T-cell (primary cell): Measurements from ENCODE around the gene ZNF221. TPM values are rescaled to one million over a fixed set of nuclear protein-coding genes. Genes with fewer than 3 reads are reported as not detected.
"Not testable (repeated sequence)": the region's sequence is repeated elsewhere in the genome, so short reads cannot be mapped to it uniquely, and the experiment has no call there.

Experiments used
- ATAC-seq, 4 experiments: fragments of 200-7000 bp in 3 of 4; fragments of 150-1000 bp in 1 of 4; cut with Tn5 transposase; replicated peaks in 1 of 4; 1 replicate in 3 of 4; 2 replicates in 1 of 4; pipeline ENCODE4 v1.10.0; 2021; ENCODE audit warnings: moderate library complexity in 3 of 4, mild to moderate bottlenecking in 2 of 4, moderate number of reproducible peaks in 1 of 4
- CTCF ChIA-PET, 2 donors: fragments of 300-600 bp; sonication (Branson Sonifier 250); formaldehyde crosslinking; loops; one replicate each; lab custom pipeline; 2022; ENCODE audit warnings: antibody characterized with exemption in 2 of 2; lab: Charles Lee
- POLR2A ChIA-PET, 2 donors: fragments of 300-600 bp; sonication (Branson Sonifier 250); formaldehyde crosslinking; loops; one replicate each; lab custom pipeline; 2022; ENCODE audit warnings: antibody characterized with exemption in 2 of 2; lab: Charles Lee
- DNase-seq, 35 experiments: peaks; one replicate each; pipeline versions ENCODE4 v3.0.0 to v3.0.0-alpha.2; 2013 to 2023
- H3K27ac ChIP-seq: one replicate; pipeline ENCODE4 v1.5.1; 2013; ENCODE audit warnings: low read length
- H3K27me3 ChIP-seq, 2 experiments: replicated peaks in 1 of 2; 1 replicate in 1 of 2; 2 replicates in 1 of 2; pipeline versions ENCODE4 v1.6.1 to v1.7.0; 2013; ENCODE audit warnings: low read length in 1 of 2, mixed read lengths in 1 of 2; ENCODE audit not compliant: control insufficient read depth in 2 of 2, insufficient read depth in 2 of 2; ENCODE audit errors: extremely low read depth in 1 of 2
- H3K36me3 ChIP-seq, 2 donors: 1 replicate in 1 of 2; 2 replicates in 1 of 2; pipeline versions ENCODE4 v1.6.1 to v1.7.0; 2013; ENCODE audit warnings: low read length in 1 of 2; ENCODE audit not compliant: control insufficient read depth in 2 of 2, insufficient read depth in 1 of 2; ENCODE audit errors: extremely low read depth in 1 of 2
- H3K4me1 ChIP-seq, 2 experiments: 1 replicate in 1 of 2; 2 replicates in 1 of 2; pipeline versions ENCODE4 v1.6.1 to v1.7.0; 2013; ENCODE audit warnings: low read length in 2 of 2, mixed read lengths in 1 of 2; ENCODE audit not compliant: insufficient read depth in 2 of 2, control insufficient read depth in 1 of 2; ENCODE audit errors: extremely low read depth in 1 of 2
- H3K4me3 ChIP-seq, 2 donors: 1 replicate in 1 of 2; 2 replicates in 1 of 2; pipeline versions ENCODE4 v1.5.1 to v1.7.0; 2013; ENCODE audit warnings: mild to moderate bottlenecking in 2 of 2, low read length in 1 of 2, moderate library complexity in 1 of 2; ENCODE audit not compliant: control insufficient read depth in 1 of 2; ENCODE audit errors: extremely low read depth in 1 of 2
- H3K9me3 ChIP-seq: 2 replicates; pipeline ENCODE4 v1.7.0; 2013
- H3K27ac Mint-ChIP-seq, 2 donors: one replicate each; pipeline ENCODE4 v1.8.0; 2020 to 2021; ENCODE audit warnings: mild to moderate bottlenecking in 2 of 2, mixed read lengths in 2 of 2
- H3K27me3 Mint-ChIP-seq, 2 donors: one replicate each; pipeline ENCODE4 v1.8.0; 2021 to 2022; ENCODE audit warnings: mixed read lengths in 2 of 2
- H3K36me3 Mint-ChIP-seq: one replicate; pipeline ENCODE4 v1.8.0; 2021; ENCODE audit warnings: mixed read lengths
- H3K4me1 Mint-ChIP-seq, 3 donors: one replicate each; pipeline ENCODE4 v1.8.0; 2020 to 2022; ENCODE audit warnings: mixed read lengths in 3 of 3, mild to moderate bottlenecking in 1 of 3
- H3K4me3 Mint-ChIP-seq, 3 donors: one replicate each; pipeline ENCODE4 v1.8.0; 2020 to 2022; ENCODE audit warnings: mild to moderate bottlenecking in 3 of 3, mixed read lengths in 3 of 3, moderate library complexity in 3 of 3
- H3K9me3 Mint-ChIP-seq, 3 donors: one replicate each; pipeline ENCODE4 v1.8.0; 2020 to 2022; ENCODE audit warnings: mixed read lengths in 3 of 3
- WGBS: methylation state at CpG from one replicate; pipeline ENCODE4 v1.1.5; 2013; ENCODE audit warnings: missing lambda C conversion rate; ENCODE audit not compliant: insufficient coverage; 5-methylcytosine and 5-hydroxymethylcytosine counted together
- total RNA-seq, 35 experiments: library from RNA in 6 of 35; stranded (reverse) in 6 of 35; fragments of 120-200 nt in 1 of 35; gene quantifications; one replicate each; pipeline versions ENCODE4 v1.2.1 to v1.2.4 and lab custom pipeline; 2013 to 2026

Gene ZNF221
- total RNA-seq, 5 donors from 2014 or later (not counting 1 experiment from before 2014, with no cell fraction given), result 0.77 to 3.0 (median 1.6) TPM

DNA sequence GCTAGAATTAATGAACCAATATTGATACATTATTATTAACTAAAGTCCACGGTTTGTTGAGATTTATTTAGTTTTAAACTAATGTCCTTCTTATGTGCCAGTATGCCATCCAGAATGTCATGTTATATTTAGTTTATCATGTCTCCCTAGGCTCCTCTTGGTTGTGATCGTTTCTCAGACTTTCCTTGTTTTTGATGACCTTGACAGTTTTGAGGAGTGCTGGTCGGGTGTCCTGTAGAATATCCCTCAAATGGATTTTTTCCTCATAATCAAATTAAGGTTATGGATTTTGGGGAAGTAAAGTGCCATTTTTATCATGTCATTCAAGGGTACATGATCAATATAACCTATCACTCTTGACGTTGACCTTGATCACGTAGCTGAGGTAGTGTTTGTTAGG lies 9.8 kb upstream of the ZNF221 start:
- Histone ChIP-seq H3K4me1 (no peaks in the 10 kb centered on the region), H3K4me3 (no peak overlapping the region), H3K36me3 (no peaks in the 10 kb centered on the region), H3K27me3 (no peaks in the 10 kb centered on the region), H3K9me3 (no peaks in the 10 kb centered on the region), H3K27ac (no peak overlapping the region)
- peaks cover 13 to 23% of the 10 kb centered on the region in 2 donors for H3K27me3 Mint-ChIP-seq
- no CpG with 5 or more reads among the region's 5 CpGs for WGBS
- peaks cover 8 to 18% (median 9%) of the 10 kb centered on the region in 3 donors for H3K9me3 Mint-ChIP-seq
- POLR2A ChIA-PET, result no interaction called here
- no peak for DNase-seq
- H3K27ac Mint-ChIP-seq, result no peak overlapping the region
- no peaks in the 10 kb centered on the region for H3K36me3 Mint-ChIP-seq
- CTCF ChIA-PET, result no interaction called here
- no peaks in the 10 kb centered on the region for H3K4me1 Mint-ChIP-seq
- ATAC-seq, result no peak
- no peak overlapping the region for H3K4me3 Mint-ChIP-seq

GRCh38 chr19:43947412-43947811 lies 3.6 kb upstream of the ZNF221 start:
- CTCF ChIA-PET, ATAC-seq, H3K4me3 ChIP-seq, H3K36me3 ChIP-seq, H3K4me1 ChIP-seq, H3K9me3 ChIP-seq, POLR2A ChIA-PET, H3K27me3 ChIP-seq, H3K27ac Mint-ChIP-seq, DNase-seq, H3K27ac ChIP-seq, H3K4me3 Mint-ChIP-seq: not testable (repeated sequence)
- Mint-ChIP-seq H3K36me3 (peaks cover 15% of the 10 kb centered on the region), H3K27me3 (peaks cover 23 to 45% of the 10 kb centered on the region in 2 donors), H3K4me1 (peaks cover 10 to 13% (median 12%) of the 10 kb centered on the region in 3 donors), H3K9me3 (peaks cover 27 to 48% (median 34%) of the 10 kb centered on the region in 3 donors)
- no CpG with 5 or more reads among the region's 1 CpG for WGBS

GRCh38 chr19:43949803-43950202 lies 1.2 kb upstream of the ZNF221 start:
- ATAC-seq, H3K4me3 ChIP-seq, H3K27ac Mint-ChIP-seq, H3K9me3 ChIP-seq, DNase-seq, H3K4me1 ChIP-seq, CTCF ChIA-PET, POLR2A ChIA-PET, H3K27me3 ChIP-seq, H3K36me3 ChIP-seq, H3K27ac ChIP-seq: not testable (repeated sequence)
- peak overlapping the region in 2 of 3 donors; percentile 1 to 35 for H3K4me3 Mint-ChIP-seq
- peaks cover 10 to 14% (median 12%) of the 10 kb centered on the region in 3 donors for H3K4me1 Mint-ChIP-seq
- 71% methylated on average over 1 of the region's 2 CpGs for WGBS
- peaks cover 16% of the 10 kb centered on the region for H3K36me3 Mint-ChIP-seq
- peaks cover 27 to 49% (median 34%) of the 10 kb centered on the region in 3 donors for H3K9me3 Mint-ChIP-seq
- H3K27me3 Mint-ChIP-seq, result peaks cover 21 to 39% of the 10 kb centered on the region in 2 donors

- CTCF ChIA-PET, result no interaction called here
- H3K36me3 Mint-ChIP-seq, result peaks cover 23% of the 10 kb centered on the region
- Histone ChIP-seq H3K9me3 (peaks cover 2% of the 10 kb centered on the region), H3K4me3 (no peak overlapping the region), H3K36me3 (no peaks in the 10 kb centered on the region), H3K27ac (no peak overlapping the region), H3K4me1 (peaks cover 0 to 2% of the 10 kb centered on the region in 2 experiments), H3K27me3 (no peaks in the 10 kb centered on the region)
- H3K27me3 Mint-ChIP-seq, result peaks cover 0 to 5% of the 10 kb centered on the region in 2 donors
- H3K4me3 Mint-ChIP-seq, result no peak overlapping the region
- no peak for ATAC-seq
- WGBS, result 81% methylated on average over 2 of the region's 3 CpGs
- POLR2A ChIA-PET, result no interaction called here
- H3K9me3 Mint-ChIP-seq, result peaks cover 7 to 45% (median 18%) of the 10 kb centered on the region in 3 donors
- peaks cover 0 to 4% (median 3%) of the 10 kb centered on the region in 3 donors for H3K4me1 Mint-ChIP-seq
- no peak for DNase-seq
- no peak overlapping the region for H3K27ac Mint-ChIP-seq
These were observed 5.8 kb downstream of the ZNF221 start for GRCh38 chr19:43956827-43957226.

GRCh38 chr19:43957891-43958290 lies 6.9 kb downstream of the ZNF221 start:
- ChIA-PET POLR2A (interaction anchor here in 1 of 2 donors (0.6 kb wide), 1 partner anchor 10 kb away, joined by 3 read pairs; no protein-coding TSS in a partner anchor), CTCF (no interaction called here)
- Histone ChIP-seq H3K36me3 (no peaks in the 10 kb centered on the region), H3K27me3 (no peaks in the 10 kb centered on the region), H3K27ac (no peak overlapping the region), H3K4me1 (no peaks in the 10 kb centered on the region), H3K9me3 (peaks cover 2% of the 10 kb centered on the region), H3K4me3 (no peak overlapping the region)
- Mint-ChIP-seq H3K9me3 (peaks cover 7 to 47% (median 20%) of the 10 kb centered on the region in 3 donors), H3K4me3 (no peak overlapping the region), H3K27me3 (peaks cover 0 to 5% of the 10 kb centered on the region in 2 donors), H3K27ac (no peak overlapping the region), H3K36me3 (peaks cover 28% of the 10 kb centered on the region), H3K4me1 (no peaks in the 10 kb centered on the region)
- ATAC-seq (no peak), DNase-seq (no peak)
- WGBS, result 95% methylated on average over 3 of the region's 3 CpGs

- Histone ChIP-seq H3K27me3 (no peaks in the 10 kb centered on the region), H3K36me3 (peaks cover 0 to 4% of the 10 kb centered on the region in 2 donors), H3K4me3 (no peak overlapping the region), H3K27ac (no peak overlapping the region), H3K9me3 (peaks cover 6% of the 10 kb centered on the region), H3K4me1 (no peaks in the 10 kb centered on the region)
- no peaks in the 10 kb centered on the region for H3K4me1 Mint-ChIP-seq
- H3K27me3 Mint-ChIP-seq, result no peaks in the 10 kb centered on the region
- DNase-seq (no peak), ATAC-seq (no peak)
- POLR2A ChIA-PET, result no interaction called here
- H3K36me3 Mint-ChIP-seq, result peaks cover 40% of the 10 kb centered on the region
- WGBS, result 87% methylated on average over 3 of the region's 4 CpGs
- H3K27ac Mint-ChIP-seq, result no peak overlapping the region
- H3K4me3 Mint-ChIP-seq, result no peak overlapping the region
- H3K9me3 Mint-ChIP-seq, result peaks cover 15 to 57% (median 33%) of the 10 kb centered on the region in 3 donors
- CTCF ChIA-PET, result interaction anchor here in 1 of 2 donors (0.7 kb wide), 1 partner anchor 233 kb away, joined by 3 read pairs; no protein-coding TSS in a partner anchor
These were observed 9.4 kb downstream of the ZNF221 start for GRCh38 chr19:43960411-43960810.
